MM.1S (cell line): ENCODE measurements around the gene NFE2.

ENCODE experiments used
- CTCF ChIP-seq: fragments of 300-600 bp; sonication (generic); IDR thresholded peaks from 2 replicates; pipeline ENCODE4 v1.5.1; 2016; ENCODE audit warnings: antibody characterized with exemption, low read length, mixed read lengths
- EZH2 ChIP-seq: fragments of 300-600 bp; sonication (generic); optimal IDR thresholded peaks from 2 replicates; pipeline ENCODE3; 2017; ENCODE audit warnings: low read depth, mild to moderate bottlenecking, antibody characterized with exemption, low read length, mixed read lengths
- EZH2phosphoT487 ChIP-seq: fragments of 300-600 bp; sonication (generic); IDR thresholded peaks from 2 replicates; pipeline ENCODE4 v1.6.1; 2018; ENCODE audit warnings: antibody characterized with exemption, low read length

GRCh38 chr12:54253240-54253639 lies 47.6 kb downstream of the NFE2 start:
- TF ChIP-seq CTCF (no peak), EZH2 (no peak), EZH2phosphoT487 (no peak)
